ENCODE data around the gene STXBP1.

STXBP1 gene

DNA sequence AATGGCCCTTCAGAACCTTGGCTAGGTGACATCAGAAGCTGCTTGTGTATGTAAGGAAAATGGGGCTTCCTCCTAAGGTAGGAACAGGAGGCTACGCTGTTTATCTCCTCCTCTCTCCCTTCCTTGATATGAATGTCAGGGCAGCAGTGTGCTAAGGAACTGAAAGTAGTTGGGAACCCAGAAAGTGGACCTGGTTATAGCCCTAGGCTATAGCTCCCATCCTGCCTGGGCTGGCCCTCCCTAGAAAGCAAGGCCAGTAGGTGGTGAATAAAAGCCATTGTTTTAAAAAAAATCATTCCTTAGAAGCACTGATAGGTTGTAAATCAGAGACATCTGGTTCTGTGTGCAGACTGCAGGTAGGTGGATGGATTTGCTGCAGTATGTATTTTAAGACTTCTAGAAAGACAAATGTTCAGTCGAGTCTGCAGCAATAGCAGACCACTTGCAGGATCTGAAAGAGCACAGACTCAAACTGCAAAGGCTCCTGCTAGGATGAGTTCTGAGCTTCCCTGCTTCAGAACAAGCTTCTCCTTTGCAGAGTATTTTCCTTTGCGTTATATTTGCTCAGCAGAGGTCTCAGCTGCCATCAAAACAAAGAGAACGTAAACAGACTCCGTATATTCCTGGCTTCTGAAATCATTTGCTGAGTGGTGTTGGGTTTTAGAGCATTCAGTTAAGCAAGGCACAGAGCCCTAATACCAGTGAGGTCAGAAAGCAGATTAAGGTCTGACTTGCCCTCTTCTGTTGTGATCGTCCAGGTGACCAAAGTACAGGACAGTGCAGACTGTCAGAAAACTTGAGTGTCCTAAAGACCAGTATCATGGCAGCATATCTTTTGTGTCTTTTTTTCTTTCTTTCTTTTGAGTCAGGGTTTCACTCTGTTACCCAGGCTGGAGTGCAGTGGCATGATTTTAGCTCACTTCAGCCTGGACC lies 74.7 kb downstream of the STXBP1 start:
- DNase-seq (ENCODE audit: insufficient read length, low spot score) (no peak), FAIRE-seq (no peak)

DNA sequence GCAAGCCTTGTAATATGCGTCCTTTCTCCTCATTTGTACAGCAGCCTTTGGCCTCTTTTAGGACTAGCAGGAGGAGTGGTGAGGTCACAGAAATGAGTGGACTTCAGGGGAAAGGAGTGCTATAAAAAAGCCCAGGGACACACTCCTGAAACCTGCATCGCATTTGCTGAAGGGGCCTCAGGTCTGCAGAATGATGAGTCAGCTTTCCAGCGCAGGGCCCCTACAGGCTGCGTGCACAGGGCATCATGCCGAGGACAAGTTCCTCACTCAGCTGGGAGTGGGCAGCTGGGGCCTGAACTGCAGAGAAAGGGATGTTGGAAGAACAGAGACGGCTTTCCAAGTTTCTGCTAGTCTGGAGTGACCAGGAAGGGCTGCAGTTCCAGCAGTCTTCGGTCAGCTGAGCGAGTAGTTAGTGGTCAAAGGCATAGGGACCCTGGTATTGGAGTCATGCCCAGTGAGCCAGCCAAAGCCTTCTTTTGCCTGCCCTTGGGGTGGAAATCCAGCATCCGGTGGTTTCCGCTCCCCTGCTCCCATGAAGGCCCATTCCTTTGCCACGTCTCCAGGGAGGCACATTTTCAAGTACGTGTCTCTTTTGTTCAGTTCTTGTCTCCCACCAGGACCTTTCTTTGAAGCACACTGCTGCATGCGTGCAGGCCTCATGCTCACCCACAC lies 77.4 kb downstream of the STXBP1 start:
- FAIRE-seq (no peak), DNase-seq (ENCODE audit: insufficient read length, low spot score) (no peak)

DNA sequence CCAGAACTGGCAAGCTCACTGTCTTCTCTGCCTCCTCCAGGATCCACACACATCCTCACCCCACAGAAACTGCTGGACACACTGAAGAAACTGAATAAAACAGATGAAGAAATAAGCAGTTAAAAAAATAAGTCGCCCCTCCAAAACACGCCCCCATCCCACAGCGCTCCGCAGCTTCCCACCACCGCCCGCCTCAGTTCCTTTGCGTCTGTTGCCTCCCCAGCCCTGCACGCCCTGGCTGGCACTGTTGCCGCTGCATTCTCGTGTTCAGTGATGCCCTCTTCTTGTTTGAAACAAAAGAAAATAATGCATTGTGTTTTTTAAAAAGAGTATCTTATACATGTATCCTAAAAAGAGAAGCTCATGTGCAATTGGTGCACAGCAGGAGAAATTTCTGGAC lies 78.7 kb downstream of the STXBP1 start:
- FAIRE-seq (no peak), DNase-seq (ENCODE audit: insufficient read length, low spot score) (no peak)

DNA sequence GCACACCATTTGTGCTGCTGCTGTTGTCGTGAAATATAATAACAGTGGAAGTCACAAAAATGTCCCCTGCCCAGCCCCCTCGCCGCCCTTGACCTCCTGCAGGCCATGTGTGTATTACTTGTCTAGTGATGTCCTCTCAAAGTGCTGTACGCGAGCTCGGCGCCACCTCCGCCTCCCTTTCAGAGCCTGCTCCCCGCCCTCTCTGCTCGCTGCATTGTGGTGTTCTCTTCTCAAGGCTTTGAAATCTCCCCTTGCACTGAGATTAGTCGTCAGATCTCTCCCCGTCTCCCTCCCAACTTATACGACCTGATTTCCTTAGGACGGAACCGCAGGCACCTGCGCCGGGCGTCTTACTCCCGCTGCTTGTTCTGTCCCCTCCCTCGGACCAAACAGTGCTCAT lies 80.0 kb downstream of the STXBP1 start:
- no peak for FAIRE-seq
- DNase-seq (ENCODE audit: insufficient read length, low spot score): no peak

DNA sequence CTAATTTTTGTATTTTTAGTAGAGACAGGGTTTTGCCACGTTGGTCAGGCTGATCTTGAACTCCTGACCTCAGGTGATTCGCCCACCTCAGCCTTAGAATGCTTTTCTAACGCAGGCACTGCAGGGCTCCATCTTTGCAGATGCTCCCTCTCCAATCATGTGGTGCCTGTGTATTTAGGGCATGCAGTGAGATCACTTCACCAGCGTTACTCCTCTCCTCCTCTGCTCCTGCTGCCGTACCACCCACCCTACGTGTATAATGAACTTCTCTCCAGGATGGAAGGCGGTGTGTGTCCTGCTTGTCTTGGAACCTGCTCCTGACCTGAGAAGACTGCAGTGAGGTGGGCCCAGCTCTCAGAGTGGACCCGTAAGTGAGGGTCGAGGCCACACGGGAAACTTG lies 81.1 kb downstream of the STXBP1 start:
- DNase-seq (ENCODE audit: insufficient read length, low spot score) (no peak), FAIRE-seq (no peak)

DNA sequence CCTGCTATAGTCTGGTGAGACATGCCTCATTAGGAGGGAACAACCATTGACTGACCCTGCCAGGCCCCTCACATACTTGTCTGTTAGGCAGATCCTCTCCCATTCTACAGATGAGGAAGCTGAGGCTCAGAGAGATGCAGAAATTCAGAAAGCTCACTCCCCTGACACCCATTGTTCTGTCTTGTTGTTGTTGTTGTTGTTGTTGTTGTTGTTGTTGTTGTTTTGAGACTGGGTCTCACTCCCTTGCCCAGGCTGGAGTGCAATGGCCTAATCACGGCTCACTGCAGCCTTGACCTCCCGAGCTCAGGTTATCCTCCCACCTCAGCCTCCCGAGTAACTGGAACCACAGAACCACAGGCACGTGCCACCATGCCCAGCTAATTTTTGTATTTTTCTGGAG lies 81.6 kb downstream of the STXBP1 start:
- FAIRE-seq (no peak), DNase-seq (ENCODE audit: insufficient read length, low spot score) (no peak)

DNA sequence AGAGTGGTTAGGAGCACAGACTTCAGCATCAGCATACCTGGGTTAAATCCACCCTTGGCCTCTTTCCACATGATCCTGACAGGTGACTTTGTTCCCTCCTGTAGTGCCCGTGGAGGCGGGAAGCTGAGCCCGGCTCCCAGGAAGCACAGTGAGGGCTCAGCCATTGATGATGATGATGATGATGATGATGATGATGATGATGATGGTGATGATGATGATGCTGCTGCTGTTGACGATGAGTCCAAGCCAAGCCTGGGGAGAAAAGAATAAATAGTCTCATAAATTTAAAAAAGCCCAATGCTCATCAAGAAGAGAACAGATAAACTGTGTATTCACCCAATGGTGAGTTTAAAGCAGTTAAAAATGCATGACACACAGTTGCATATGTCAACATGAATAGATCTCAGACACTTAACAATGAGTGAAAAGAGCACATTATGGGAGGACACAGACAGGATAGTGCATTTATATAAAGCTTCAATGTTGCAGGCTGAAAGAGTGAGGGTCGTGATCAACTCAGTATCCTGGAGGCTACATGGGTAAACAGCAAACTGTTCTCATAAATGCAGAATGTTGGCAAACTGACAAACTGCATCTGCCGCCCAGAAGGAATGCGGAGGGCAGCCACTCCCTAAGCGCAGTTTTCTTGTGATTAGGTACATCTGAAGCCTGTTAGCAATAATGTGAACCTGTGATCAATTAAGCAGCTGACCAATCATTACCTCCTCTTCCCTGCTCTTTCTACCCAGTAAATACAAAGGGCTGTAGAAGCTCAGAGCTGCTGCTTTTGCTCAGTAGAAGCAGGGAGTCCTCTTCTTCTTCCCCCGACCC lies 83.0 kb downstream of the STXBP1 start:
- FAIRE-seq (no peak), DNase-seq (ENCODE audit: insufficient read length, low spot score) (no peak)

DNA sequence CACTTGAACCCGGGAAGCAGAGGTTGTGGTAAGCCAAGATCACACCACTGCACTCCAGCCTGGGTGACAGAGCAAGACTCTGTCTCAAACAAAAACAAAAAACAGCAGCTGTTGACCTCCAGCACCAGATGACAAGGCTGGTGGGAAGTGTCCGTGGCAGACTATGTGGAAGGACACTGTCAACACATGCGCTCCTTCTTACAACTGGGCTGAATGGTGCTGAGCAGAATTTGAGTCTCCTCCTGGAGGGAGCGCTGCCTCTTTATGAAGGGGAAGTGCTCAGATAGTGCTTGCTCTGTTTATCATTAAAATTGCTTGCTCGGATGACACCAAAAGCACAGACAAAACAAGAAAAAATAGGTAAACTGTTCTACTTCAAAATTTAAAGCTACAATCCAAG lies 85.5 kb downstream of the STXBP1 start:
- DNase-seq (ENCODE audit: insufficient read length, low spot score) (no peak), FAIRE-seq (no peak)

DNA sequence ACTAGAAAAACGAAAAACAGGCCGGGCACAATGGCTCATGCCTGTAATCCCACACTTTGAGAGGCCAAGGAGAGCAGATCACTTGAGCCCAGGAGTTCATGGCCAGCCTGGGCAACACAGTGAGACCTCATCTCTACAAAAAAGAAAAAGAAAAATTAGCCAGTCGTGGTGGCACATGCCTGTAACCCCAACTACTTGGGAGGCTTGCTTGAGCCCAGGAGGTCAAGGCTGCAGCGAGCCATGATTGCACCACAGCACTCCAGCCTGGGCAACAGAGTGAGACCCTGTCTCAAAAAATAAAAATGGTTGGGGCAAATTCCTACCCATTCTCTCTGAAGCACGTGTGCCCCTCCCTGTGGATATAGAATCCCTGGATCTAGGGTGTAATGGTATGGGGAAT lies 86.3 kb downstream of the STXBP1 start:
- FAIRE-seq: no peak
- no peak for DNase-seq (ENCODE audit: insufficient read length, low spot score)

DNA sequence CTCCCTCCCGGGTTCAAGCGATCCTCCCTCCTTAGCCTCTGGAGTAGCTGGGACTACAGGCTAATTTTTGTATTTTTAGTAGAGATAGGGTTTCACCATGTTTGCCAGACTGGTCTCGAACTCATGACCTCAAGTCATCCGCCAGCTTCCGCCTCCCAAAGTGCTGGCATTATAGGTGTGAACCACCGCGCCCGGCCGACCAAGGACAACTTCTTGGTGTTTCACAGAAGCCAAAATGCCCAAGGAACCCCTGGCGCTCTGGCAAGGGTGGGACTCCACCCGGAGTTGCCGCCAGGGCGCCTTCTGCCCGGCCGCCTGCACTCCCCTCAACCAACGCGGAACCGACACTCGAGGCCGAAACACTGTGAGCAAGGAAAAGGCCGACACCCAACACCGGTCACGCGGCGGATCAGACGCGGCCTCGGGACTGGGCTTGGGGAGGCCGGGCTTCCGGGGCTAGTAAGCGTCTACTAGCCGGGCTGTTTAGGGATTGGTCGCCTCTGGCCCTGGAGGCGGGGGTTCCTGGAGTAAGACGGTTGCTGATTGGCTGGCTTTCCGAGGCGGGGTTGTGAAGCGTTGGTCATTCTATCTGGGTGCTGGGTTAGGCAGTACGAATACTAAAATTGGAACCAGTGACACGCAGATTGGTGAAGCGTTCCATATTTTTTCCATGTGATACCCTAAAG lies 87.1 kb downstream of the STXBP1 start:
- peak; percentile 97 for FAIRE-seq
- peak; percentile 94 for DNase-seq (ENCODE audit: insufficient read length, low spot score)

DNA sequence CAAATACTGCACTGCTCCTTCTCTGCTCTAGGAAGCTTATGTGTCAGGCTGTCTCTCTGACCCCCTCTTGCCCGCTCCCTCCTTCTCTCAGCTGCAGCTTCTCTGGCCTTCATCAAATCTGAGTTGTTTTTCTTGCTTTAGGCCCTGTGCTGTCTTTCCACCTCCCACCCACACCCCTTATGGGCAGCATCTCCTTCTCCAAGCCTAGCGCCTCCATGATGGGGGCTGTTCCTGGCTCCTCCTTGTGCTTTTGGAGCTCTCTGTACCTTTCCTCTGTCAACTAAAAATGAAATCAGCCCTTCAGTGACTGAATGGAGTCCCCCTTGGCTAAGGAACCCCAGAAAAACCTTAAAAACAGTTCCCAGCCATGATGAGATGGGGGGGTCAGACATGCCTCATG lies 88.1 kb downstream of the STXBP1 start:
- FAIRE-seq (no peak), DNase-seq (ENCODE audit: insufficient read length, low spot score) (no peak)

DNA sequence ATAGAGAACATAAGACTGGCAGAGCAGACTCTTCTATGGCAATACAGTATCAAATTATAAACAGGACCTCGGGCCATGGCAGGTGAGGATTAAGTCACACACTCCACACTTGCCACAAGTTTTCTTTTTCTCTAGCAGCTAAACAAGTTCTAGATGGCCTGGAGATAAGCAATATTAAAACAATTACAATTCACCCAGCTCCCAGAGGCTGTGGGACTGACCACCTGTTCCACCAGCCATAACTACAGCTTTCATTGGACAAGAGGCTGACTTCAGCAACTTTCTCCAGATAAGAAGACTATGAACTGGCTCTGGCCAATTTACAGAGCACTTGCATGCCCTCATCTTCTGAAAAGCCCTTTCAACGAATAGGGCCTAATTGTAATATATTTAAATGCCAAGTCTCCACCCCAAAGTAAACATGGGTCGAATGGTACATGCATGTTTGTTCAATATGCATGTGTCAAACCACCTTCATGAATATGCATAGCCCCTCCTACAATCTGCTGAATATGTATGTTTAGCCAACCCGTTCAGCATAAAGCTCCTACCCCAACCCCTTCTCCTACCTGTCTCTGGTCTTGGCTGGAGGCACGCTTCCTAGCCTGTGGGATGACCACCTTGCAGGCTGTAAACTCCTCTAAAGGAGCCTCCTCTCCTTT lies 88.6 kb downstream of the STXBP1 start:
- DNase-seq (ENCODE audit: insufficient read length, low spot score): no peak
- no peak for FAIRE-seq

DNA sequence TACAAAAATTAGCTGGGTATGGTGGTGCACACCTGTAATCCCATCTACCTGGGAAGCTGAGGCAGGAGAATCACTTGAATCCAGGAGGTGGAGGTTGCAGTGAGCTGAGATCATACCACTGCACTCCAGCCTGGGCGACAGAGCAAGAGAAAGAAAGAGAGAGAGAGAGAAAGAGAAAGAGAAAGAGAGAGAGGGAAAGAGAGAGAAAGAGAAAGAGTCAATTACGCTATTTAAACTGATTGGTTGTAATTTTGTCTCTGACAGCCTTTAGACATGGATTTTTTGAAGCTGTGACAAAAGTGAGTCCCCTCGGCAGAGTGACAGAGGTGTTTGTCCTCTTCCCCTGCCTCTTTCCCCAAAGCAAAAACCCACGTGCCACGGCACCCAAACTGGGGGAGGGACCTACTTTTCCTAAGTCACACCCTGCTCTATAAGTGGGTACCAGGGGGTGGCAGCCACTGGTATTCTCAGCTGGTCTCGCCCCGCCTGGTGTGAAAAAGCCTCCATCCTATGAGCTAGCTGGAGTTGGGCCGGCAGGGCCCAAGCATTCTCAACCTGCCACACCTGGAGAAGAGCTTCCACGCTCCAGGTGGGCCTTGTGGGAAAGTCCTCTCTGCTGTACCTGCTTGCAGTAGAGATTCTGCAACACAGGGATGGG lies 91.3 kb downstream of the STXBP1 start:
- no peak for FAIRE-seq

DNA sequence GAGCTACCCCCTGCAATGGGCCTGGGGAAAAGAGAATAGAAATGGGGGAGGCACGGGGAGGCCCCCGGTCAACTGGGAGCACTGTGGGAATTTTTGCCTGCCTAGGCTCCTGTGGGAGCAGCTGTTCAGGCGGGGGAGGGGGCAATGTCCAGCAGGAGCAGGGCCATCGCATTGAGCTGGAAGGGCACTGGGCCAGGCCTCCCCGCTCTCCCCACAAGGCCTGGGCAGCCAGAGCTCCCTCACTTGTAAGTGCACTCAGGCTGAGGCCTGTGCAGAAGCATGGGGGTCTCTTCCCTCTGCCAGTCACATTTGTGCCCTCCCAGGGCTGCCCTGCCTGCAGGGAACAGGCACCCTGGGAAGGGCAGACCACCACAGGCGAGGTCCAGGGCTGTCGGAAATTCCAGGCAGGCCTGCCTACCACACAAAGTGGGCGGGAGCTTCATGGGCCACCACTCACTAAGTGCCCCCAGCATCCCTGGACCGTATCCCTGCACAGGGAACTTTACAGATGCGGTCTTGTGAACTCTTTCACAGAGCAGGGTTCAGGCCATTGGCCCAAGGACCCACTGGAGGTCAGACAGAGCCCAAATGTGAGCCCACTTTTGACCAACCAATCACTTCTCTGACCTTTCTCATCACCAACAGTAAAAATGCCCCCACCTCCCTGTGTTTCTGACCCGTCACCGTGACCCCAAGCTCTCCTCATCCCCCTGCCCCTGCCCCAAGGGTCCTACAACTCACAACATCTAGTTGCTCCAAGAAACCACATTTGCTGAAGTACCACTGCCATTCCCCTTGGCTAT lies 93.7 kb downstream of the STXBP1 start:
- no peak for FAIRE-seq
- DNase-seq (ENCODE audit: insufficient read length, low spot score): no peak

More for the DNA sequence above, 91.3 kb downstream of the STXBP1 start:
- no peak for DNase-seq (ENCODE audit: insufficient read length, low spot score)

DNA sequence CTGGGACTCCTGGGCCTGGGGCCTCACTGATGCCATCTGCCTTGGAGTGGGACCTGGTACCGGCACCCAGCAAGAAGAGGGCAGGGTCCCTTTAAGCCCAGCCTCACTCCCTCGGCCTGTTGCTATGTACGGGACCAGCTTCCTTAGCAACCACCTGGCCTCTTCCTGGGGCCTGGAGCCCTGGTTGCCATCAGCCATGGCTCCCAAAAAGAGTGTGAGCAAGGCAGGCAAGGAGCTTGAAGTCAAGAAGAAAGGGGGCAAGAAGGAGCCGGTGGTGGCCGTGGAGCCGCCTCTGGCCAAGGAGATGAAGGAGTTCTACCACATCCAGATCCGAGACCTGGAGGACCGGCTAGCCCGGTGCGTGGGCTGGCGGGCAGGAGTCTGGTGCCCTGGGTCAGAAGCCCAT lies 94.8 kb downstream of the STXBP1 start, which contains the start of gene CFAP157:
TSS of gene CFAP157 (plus strand) at position 153 of the 406 bp plus-strand sequence. CDS start at position 197, 44 bp downstream.
- FAIRE-seq (no peak), DNase-seq (ENCODE audit: insufficient read length, low spot score) (no peak)

DNA sequence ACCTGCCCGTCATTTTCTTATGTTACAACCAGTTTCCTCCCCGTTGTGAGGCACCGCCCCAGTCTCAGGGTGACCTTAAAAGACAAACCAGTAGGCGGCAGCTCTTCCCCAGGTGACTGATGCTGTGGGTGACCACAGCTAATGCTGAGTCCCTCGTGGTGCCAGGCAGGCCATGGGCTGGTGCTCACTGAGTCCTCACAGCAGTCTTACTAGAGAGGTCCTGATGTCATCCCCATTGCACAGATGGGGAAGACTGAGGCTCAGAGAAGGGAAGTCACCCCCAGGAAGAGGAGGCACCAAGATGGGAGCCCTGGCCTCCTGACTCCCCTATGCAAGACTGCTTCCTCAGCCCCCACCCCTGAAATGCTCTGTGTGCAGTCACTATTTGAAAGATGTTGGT lies 95.7 kb downstream of the STXBP1 start:
- DNase-seq (ENCODE audit: insufficient read length, low spot score) (no peak), FAIRE-seq (no peak)

DNA sequence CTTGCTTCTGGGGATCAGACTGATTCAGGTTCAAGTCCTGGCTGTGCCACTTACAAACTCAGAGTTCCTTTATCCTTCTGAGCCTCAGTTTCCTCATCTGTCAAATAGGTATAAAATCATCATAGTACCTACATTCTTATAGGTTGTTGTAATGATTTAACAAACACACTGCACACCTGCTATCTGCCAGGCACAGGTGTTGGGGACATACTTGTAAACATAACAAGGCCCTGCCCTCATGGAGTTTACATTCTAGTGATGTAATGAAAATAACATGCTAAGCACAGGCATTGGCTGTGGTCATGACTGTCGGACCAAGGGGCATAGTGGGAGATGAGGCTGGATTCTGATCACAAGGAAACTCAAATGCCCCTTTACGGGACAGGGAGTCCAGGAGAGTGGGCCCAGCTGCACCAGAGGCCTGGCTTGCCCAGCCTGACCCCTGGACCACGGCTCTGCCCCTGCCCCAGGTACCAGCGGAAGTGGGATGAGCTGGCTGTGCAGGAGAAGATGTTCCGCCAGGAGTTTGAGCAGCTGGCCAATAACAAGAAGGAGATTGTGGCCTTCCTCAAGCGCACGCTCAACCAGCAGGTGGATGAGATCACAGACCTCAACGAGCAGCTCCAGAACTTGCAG lies 97.0 kb downstream of the STXBP1 start:
- FAIRE-seq (no peak), DNase-seq (ENCODE audit: insufficient read length, low spot score) (no peak)

DNA sequence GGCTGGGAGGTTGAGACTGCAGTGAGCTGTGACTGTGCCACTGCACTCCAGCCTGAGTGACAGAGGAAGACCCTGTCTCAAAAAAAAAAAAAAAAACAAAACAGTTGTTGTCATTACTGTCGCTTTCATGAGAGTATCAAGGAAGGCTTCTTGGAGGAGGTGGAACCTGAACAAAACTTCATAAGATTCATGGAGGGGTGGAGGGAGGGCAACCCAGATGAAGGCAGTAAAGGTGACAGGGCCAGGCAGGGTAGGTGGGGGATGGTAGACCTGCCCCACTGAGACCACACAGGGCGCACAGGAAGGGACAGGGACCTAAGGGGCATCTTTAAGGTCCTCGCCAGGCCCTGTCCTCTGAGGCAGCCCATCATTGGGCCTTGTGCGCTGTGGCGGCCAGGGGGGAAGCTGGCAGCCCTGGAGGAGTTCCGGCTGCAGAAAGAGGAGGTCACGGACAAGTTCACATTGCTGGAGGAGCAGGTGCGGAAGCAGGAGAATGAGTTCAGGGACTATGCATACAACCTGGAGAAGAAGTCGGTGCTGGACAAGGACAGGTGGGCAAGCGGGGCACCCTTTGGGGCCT lies 98.2 kb downstream of the STXBP1 start:
- DNase-seq (ENCODE audit: insufficient read length, low spot score) (no peak), FAIRE-seq (no peak)
